22Rv1 (cell line): Measurements from ENCODE around the gene KIRREL1.

ENCODE experiments used
- CTCF ChIP-seq: fragments of 450-650 bp; IDR thresholded peaks from 2 replicates; pipeline ENCODE4 v1.5.1; 2017; ENCODE audit warnings: mild to moderate bottlenecking
- ZFX ChIP-seq: fragments of 450-650 bp; IDR thresholded peaks from 2 replicates; pipeline ENCODE4 v1.6.1; 2017; ENCODE audit warnings: antibody characterized with exemption, borderline replicate concordance

- TF ChIP-seq CTCF = no peak
- no peak for TF ChIP-seq ZFX
These were observed 14.4 kb downstream of the KIRREL1 start for GRCh38 chr1:158007667-158008386.
